Left cardiac atrium (tissue), 4 donors: Measurements from ENCODE around the gene MEGF11. TPM values are rescaled to one million over a fixed set of nuclear protein-coding genes. Genes with fewer than 3 reads are reported as not detected.

Experiments used
- ATAC-seq, 2 donors: fragments of 200-7000 bp; cut with Tn5 transposase; one replicate each; pipeline ENCODE4 v1.9.1; 2020; ENCODE audit warnings: mild to moderate bottlenecking in 2 of 2, moderate library complexity in 2 of 2
- DNase-seq: peaks from one replicate; pipeline ENCODE4 v3.0.0-alpha.2; 2020
- intact Hi-C, 2 donors: fragments of 100-400 bp; cut with DNase I; formaldehyde crosslinking; loops; one replicate each; pipeline versions ENCODE4 v1.14.1 to v1.15.1; 2022 to 2023
- total RNA-seq, 2 donors: library from RNA; stranded (reverse); fragmentation: NEBNext Ultra II Directional; extraction: Animal tissue kit (Norgen Biotek cat#: 25700); gene quantifications; one replicate each; pipeline ENCODE4 v1.2.1, GENCODE V29; 2021
- donor health status: DM: no; HTN: yes; CAD: no.
- donor health status: DM: no; HTN: yes; CAD: no; lungs with severe emphysema.
- donor health status: DM: yes; HTN: yes; CAD: no.
- donor health status: Dilated cardiomyopathy.

MEGF11 gene
- total RNA-seq, 2 donors from 2014 or later: not detected

DNA sequence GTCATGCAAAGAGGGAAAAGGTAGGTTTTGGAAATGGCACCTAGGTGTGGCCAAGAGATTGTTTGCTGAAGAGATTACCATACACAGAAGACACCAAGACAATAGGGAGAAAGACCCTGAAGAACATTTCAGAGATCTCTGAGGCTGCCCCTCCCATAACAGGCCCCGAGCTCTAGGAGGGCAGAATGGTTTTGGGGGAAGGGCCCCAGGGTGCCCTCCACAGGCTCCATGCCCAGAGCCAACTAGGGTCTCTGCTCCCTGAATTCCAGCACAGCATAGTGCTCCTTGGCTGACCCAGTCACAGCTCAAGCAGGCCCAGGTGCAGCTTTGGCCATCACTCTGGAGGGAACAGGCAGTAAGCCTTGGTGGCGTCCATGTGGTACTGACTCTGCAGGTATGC is 220.4 kb downstream of the MEGF11 start:
- intact Hi-C loops: no loop called here
- ATAC-seq (no peak), DNase-seq (no peak)

- no peak for DNase-seq
- intact Hi-C loops: no loop called here
- no peak for ATAC-seq
Observed at GRCh38 chr15:66032006-66032405, 221.5 kb downstream of the MEGF11 start.

- intact Hi-C loops: no loop called here
- ATAC-seq: no peak
Observed at GRCh38 chr15:66030650-66031049, 222.9 kb downstream of the MEGF11 start.

DNA sequence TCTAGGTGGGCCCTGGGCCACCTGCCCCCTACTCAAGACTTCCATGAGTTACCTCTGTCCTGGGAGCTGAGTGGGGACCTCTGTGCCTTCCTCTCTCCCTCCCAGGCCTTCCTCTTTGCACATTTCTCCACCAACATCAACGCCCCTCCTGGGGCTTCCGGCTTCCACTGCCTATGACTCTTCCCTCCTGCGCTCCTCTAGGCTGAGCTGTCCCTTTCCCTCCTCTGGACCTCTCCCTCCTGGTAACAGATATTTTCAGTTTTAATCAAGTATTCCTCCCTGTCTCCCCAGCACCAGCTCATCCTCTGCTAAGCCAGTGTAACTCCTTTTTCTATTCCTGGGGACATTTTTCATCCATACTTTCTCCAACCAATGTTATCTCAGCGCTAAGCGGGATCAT is 223.9 kb downstream of the MEGF11 start:
- DNase-seq (no peak), ATAC-seq (no peak)
- intact Hi-C loops: no loop called here

More at GRCh38 chr15:66030650-66031049, 222.9 kb downstream of the MEGF11 start:
- DNase-seq: no peak

DNA sequence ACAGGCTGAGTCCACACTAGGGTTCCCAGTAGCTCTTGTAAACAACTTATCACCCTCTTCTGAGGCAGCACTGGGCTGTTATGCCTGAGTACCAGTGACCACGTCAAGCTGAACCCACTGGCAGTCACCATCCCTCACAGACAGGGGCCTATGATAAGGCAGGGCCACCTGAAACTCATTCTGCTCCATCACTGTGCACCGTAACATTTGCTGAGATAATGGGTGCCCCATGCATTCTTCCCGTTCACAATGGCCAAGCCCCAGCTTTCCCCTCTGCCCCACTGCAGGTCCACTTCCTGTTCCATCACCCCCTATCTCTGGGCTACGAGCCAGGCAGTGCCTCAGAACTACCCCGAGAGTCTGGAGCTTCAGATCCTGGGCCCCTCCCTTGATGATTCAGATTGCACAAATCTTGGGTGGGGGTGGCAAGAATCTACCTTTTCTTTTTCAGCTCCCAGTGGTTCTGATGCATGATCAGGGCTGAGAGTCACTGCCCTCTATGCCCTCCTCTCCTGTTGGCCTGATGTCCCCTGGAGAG is 226.2 kb downstream of the MEGF11 start:
- DNase-seq (no peak), ATAC-seq (no peak)
- intact Hi-C loops: no loop called here

- intact Hi-C loops: no loop called here
- no peak for ATAC-seq
Observed at GRCh38 chr15:66025972-66026371, 227.6 kb downstream of the MEGF11 start.

GRCh38 chr15:66025015-66025452 is 228.5 kb downstream of the MEGF11 start:
- intact Hi-C loops: no loop called here
- ATAC-seq: no peak
- DNase-seq: peak; percentile 25

More at GRCh38 chr15:66025972-66026371, 227.6 kb downstream of the MEGF11 start:
- DNase-seq: no peak

GRCh38 chr15:66024116-66024515 is 229.4 kb downstream of the MEGF11 start:
- intact Hi-C loops: no loop called here
- no peak for DNase-seq
- ATAC-seq: peak in 1 of 2 donors; percentile 8

DNA sequence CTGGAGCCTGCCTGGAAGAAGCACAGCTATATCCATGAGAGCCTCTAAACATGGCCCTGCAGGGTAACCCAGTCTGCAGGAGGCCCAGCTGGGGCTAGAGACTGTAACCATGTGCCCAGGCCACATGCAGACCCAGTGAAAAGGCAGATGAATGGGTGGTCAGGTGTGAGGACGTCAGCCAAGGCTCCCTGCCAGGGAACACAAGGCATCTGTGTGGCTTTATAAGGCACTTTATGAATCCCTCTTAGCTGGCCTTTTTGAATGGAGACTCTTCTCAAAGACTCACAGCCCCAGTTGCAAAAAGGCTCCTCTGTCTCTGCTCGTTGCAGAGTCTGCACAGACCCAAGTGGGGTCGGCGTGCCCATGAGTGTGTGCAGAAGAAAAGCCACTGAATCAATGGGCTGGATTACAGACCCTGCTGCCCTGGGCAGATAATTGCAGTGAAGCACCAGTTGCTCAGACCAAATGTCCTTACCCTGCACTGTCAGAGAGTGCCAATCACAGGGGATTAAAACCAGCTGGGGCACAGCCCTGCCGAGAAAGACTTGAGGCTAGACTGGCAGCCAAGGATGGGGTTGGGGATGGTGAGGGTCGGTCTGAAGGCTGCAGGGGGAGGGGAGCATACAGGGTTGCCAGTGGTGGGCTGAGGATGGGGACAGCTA is 230.1 kb downstream of the MEGF11 start:
- DNase-seq (no peak), ATAC-seq (no peak)
- intact Hi-C loops: no loop called here

DNA sequence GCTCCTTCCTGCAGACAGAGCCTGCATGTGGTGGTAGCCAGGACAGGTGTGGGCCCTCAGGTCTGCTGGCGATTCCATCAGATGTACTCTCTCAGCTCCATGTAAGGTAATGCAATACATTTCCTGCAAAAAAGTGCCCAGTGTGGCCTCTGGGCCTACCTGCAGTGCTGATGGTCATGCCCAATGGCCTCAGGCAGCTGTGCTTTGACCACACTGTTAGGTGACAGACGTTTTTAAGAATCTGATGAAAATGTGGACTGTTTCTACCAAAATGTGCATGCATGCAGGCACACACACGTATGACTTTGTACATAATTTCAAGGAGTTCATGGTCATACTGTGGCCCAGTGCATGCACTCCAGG is 231.4 kb downstream of the MEGF11 start:
- intact Hi-C loops: no loop called here
- ATAC-seq: no peak

GRCh38 chr15:66021496-66022162 is 231.9 kb downstream of the MEGF11 start:
- intact Hi-C loops: no loop called here
- no peak for DNase-seq

More for the DNA sequence above, 231.4 kb downstream of the MEGF11 start:
- DNase-seq: no peak

GRCh38 chr15:66019826-66020398 is 233.6 kb downstream of the MEGF11 start:
- DNase-seq (no peak), ATAC-seq (no peak)
- intact Hi-C loops: no loop called here

More at GRCh38 chr15:66021496-66022162, 231.9 kb downstream of the MEGF11 start:
- no peak for ATAC-seq

GRCh38 chr15:66019368-66019767 is 234.2 kb downstream of the MEGF11 start:
- ATAC-seq (no peak), DNase-seq (no peak)
- intact Hi-C loops: no loop called here

GRCh38 chr15:66018488-66018797 is 235.1 kb downstream of the MEGF11 start:
- intact Hi-C loops: no loop called here
- DNase-seq: no peak
- no peak for ATAC-seq

DNA sequence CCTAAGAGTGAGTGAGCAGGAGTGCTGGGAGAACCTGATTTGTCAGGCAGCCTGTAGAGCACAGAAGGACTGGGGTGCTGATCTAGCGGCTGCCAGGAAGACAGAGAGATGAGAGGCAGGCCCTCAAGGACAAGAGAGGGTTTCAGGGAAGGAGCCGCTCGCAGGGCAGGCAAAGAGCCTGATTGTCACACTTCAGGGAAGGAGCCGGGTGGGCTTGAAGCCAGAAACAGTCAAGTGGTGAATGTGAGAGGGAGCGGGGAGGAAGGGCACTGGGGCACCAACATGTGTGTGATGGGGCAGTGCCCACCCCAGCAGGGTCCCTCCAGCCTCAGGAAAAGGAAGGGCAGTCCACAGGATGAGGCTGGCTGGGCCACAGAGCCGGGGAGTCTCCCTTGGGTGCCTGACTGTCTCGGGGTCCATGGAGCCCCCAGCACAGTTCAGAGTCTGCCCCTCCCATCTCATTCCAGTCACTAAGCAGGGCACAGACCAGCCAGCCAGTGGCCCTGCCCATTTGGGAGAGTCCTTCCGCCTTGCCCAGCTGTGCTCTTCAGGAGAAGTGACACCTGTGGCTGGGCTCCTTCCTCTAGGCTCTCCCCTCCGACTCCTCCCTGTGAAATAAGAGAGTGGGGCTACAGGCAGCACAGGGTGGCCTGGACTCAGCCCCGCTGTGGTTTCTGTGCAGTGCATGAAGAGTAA is 235.6 kb downstream of the MEGF11 start:
- intact Hi-C loops: no loop called here
- DNase-seq: no peak
- no peak for ATAC-seq

GRCh38 chr15:66017000-66017399 is 236.6 kb downstream of the MEGF11 start:
- ATAC-seq (no peak), DNase-seq (no peak)
- intact Hi-C loops: no loop called here

DNA sequence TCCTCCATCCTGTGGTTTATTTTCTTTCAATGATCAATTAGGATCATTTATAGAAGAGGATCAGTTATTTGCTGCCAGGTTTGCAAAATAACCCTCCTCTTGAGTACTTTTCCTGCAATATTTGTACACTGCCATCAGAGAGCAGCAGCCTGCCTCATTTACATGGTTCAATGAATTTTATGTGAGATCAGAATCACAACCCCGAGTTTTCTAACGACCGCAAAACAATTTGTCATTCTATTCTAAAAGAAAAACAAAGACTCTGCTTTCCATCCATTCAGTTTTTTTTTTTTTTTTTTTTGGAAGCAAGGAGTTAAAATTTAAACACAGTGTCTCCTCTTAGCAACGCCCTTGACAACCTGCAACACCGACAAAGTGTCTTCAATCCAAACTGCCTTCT is 237.4 kb downstream of the MEGF11 start:
- ATAC-seq (no peak), DNase-seq (no peak)
- intact Hi-C loops: no loop called here

DNA sequence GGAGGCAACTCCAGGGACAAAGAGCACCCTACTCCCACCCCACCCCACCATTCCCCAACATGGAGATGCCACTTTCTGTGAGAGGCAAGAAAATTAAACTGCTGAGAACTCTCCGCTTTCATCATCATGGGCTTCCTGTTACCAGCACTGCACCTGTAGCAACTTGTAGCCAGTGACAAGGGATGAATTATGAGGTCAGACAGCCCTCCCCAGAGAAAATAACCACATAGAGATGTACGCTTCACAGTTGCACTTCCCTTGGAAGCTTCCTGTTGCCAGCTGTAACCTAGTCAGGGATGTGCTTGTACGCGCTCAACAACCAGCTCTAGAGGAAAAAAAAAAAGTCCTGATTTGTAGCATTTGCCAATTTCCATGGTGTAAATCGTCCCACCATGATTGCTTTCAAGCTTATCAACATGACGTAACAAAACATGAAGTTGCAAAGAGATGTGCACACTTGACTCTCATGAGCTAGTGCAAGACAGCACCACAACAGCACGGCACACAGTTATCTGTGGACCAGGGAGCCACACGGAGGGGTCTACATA is 238.8 kb downstream of the MEGF11 start:
- no peak for ATAC-seq
- intact Hi-C loops: no loop called here
- no peak for DNase-seq

DNA sequence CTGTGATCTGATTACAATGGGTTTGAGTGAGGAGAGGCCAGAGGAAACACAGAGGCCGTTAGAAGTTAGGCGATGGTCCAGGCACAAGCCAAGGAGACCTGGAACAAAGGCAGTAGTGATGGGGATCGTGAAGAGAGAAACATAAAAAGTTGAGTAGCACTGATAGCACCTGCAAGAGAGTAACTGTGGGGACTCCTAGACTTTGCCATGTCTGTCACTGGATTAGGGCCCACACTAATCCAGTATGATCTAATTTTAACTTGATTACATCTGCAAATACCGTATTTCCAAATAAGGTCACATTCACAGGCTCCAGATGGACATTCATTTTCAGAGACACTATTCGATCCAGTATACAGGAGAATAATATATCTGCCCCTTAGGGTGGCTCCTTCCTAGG is 239.5 kb downstream of the MEGF11 start:
- intact Hi-C loops: no loop called here
- no peak for DNase-seq
- no peak for ATAC-seq
